Subcutaneous adipose tissue (tissue), 4 donors: ENCODE results near the gene CGB8. TPM values are rescaled to one million over a fixed set of nuclear protein-coding genes. Genes with fewer than 3 reads are reported as not detected.

Experiments
- total RNA-seq, 4 donors: library from RNA; depleted of rRNA; stranded (reverse); fragments of >200 nt; gene quantifications; one replicate each; pipeline ENCODE4 v1.1.0, GENCODE V29; 2016
- TF ChIP-seq, protein P1 (sequence below): fragments of 450-650 bp; IDR thresholded peaks from one replicate; pipeline ENCODE4 v1.5.1; 2016; ENCODE audit warnings: low read depth, mild to moderate bottlenecking, control low read depth, antibody characterized with exemption, moderate library complexity

Gene CGB8
- total RNA-seq, 4 donors from 2014 or later, result not detected

DNA sequence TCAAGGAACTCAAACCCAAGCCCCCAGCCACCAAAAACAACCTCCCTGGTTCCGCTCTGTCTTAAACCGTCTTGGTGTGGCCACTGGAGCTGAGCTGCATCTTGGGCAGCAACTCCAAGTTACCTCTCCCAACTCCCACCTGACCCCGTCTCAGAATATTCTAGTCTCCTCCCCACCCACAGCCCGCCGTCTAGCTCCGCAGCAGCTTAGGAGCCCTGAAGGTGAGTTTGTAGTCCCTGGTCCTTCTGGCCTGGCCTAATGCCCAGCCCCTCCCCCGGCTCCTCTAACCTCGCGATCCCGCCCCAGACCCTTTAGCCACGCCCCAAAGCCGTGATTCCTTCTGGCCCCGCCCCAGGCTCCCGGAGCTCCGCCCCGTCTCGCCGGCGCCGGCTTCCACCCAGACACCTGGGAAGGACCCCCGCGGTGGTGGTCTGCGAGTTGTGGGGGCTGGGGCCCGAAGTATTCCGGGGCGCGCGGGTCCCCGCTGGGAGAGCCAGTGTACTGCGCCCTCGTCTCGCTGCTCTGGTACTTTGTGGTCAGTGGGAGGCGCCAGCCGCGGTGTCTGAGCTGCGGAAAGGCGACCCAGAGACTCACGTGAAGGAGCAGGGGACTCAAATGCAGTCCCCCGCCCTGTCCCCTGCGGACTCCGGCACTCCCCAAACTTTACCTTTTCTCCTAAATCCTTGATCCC is 29.5 kb downstream of the CGB8 start:
- TF ChIP-seq, protein P1, sequence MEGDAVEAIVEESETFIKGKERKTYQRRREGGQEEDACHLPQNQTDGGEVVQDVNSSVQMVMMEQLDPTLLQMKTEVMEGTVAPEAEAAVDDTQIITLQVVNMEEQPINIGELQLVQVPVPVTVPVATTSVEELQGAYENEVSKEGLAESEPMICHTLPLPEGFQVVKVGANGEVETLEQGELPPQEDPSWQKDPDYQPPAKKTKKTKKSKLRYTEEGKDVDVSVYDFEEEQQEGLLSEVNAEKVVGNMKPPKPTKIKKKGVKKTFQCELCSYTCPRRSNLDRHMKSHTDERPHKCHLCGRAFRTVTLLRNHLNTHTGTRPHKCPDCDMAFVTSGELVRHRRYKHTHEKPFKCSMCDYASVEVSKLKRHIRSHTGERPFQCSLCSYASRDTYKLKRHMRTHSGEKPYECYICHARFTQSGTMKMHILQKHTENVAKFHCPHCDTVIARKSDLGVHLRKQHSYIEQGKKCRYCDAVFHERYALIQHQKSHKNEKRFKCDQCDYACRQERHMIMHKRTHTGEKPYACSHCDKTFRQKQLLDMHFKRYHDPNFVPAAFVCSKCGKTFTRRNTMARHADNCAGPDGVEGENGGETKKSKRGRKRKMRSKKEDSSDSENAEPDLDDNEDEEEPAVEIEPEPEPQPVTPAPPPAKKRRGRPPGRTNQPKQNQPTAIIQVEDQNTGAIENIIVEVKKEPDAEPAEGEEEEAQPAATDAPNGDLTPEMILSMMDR, result no peak

DNA sequence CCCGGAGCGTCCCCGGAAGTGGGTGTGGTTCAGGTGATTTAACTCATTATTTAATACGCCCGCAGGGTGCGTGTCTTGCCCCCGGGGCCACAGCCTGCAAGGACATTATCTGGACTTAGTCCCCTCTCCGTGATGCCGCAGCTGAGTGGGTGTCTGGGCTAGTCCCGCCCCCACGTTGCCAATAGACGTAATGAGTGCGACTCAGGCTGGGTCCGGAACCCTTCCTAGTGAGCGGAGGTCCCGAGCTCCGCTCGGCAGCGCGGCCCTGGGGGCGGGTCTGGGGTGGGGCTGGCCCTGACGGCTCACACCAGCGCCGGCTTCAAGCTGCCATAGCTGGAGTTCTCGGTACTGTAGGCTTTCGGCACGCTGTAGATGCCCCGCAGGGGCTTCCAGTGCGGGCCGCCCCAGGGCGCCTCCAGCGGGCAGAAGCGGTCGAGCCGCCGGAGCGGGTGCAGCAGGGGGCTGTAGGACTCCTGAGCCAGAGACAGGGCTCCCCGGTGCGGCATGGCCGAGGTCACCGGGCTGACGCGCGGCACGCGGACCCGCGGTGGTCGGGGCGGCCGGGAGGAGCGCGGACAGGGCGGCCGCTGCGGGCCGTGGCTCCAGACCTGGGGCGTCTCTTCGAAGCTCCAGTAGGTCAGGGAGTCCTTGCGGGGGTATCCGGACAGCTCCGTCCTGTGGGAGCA is 31.1 kb downstream of the CGB8 start:
- TF ChIP-seq, protein P1, result no peak

DNA sequence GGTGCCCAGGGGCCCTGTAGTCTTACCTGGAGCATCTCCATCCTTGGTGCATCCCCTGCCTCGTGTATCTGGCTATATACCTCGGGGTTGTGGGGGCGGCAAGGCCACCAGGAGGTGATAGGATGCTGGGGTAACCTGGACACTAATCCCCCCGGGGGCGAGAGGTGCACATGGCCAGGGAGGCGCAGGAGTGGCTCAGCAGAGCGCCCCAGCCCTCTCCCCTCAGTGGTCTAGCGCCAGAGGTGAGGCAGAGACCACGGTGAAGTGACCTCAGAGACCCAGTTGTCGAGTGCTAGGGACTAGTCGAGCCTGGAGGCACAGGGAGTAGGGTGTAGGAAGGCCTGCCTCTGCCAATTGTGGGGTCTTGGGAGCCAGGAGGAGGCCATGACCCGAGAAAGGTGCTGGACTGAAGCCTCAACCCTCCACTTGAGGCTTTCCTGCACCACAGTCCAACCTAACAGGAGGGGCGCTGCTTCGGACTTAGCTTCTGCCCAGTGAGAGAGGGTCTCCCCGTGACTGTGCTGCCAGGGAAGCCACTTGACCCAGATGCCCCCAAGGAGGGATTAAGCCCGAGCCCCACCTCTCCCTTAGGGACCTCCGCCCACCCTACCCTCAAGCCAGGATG is 31.8 kb downstream of the CGB8 start, which contains the start of gene LHB:
TSS of gene LHB (minus strand) at position 51 of the 625 bp plus-strand sequence. CDS start at position 41, 10 bp downstream.
- TF ChIP-seq, protein P1, result no peak

DNA sequence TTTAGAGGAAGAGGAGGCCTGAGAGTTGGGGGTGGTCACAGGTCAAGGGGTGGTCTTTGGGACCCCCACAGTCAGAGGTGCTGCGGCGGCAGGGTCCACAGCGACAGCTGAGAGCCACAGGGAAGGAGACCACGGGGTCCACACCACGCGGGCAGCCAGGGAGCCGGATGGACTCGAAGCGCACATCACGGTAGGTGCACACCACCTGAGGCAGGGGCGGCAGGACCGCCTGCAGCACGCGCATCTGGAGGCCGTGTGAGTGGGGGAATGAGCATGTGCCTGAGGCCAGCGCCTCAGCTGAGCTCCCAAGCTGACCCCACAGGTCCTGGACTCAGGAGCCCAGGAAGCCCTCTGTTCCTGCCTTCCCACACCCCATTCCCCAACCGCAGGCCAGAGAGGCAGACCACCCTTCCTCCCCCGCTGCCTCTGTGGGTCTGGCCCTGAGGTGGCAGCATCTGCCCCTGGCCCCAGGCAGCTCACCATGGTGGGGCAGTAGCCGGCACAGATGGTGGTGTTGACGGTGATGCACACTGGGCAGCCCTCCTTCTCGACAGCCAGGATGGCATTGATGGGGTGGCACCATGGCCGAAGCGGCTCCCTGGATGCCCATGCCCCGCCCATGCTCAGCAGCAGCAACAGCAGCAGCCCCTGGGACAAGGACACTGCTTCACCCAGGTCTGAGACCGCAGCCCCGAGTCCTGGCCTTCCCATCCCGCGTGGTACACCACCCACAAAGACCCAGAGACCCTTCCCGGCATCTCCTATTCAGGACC is 32.7 kb downstream of the CGB8 start:
- TF ChIP-seq, protein P1, result no peak

DNA sequence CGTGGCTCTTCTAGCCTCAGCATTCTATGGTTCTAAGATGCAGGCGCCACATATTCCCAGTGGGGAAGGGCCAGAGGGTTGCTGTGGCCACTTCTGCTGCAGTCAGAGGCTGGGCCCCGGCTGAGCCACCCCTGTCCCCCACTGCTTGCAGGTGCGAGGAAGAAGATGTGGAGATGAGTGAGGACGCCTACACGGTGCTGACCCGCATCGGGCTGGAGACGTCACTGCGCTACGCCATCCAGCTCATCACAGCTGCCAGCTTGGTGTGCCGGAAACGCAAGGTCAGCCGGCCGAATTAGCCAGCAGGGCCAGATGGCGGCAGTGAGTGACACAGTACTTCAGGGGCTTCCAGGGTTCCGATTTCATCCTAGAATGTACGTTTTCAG is 34.0 kb downstream of the CGB8 start:
- TF ChIP-seq, protein P1, result no peak

DNA sequence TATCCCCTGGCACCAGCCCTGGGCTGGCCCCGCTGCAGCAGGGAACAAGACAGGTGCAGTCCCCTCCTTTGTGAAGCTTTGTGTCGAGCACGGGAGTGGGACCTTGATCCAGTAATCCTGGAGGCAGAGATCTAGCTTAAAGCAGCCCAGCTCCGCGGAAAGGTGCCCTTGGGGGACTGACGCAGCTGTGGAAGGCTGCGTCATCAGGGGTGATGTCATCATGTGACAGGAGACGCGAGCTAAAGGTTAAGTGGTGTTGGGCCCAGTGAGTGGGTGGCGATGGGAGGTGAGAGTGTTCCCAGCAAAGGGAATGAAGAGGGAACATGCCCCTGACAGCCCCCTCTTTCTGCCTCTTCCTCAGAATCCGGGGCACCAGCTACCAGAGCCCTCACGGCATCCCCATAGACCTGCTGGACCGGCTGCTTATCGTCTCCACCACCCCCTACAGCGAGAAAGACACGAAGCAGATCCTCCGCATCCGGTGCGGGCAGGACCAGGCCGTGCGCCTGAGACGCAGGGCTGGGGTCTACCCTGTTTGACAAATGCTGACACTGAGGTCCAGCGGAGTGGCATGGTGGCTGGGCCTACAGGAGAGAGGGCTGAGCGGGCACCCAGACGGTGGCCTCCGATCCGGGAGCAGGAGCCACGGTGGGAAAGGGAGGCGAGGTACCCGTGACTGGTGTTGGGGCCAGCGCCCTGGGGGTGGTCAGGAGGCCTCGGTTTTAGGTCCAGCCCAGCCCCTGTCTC is 34.6 kb downstream of the CGB8 start:
- TF ChIP-seq, protein P1, result no peak
